HL-60 (cell line): ENCODE data around the gene CD200R1L.

Experiments
- POLR2AphosphoS5 ChIP-seq: IDR thresholded peaks from 2 replicates; pipeline ENCODE4 v1.6.1; 2012; ENCODE audit warnings: low read depth
- TF ChIP-seq, protein P1 (sequence below): IDR thresholded peaks from one replicate; pipeline ENCODE4 v1.5.1; 2011; ENCODE audit warnings: low read length, control low read depth, inconsistent platforms; ENCODE audit not compliant: insufficient read depth

DNA sequence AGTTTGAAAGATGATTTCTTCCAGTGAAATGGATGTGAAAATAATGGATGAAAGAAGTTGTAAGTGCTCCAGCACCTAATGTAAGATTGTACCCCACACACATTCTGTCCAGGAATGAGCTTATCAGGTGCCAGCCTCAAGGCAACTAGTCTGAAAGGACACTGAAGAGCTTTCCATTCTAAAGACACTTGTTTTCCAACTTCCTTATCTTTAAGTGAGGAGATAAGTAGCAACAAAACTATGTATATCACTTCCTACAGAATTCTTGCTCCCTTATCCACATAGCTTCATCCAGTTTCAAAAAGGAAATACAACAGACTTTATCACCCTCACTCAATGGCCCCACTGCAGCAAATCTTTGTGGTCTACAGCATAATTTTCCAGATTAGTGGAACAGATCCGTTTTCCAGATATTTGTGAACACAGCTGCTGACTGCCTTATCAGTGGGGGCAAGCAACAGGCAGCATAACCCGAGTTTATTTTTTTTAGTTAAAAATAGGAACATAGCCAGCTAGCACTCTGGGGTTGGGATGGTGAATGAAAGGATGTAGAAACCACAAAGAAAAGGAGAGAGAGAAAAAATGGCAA, 60.6 kb downstream of the CD200R1L start:
- TF ChIP-seq, protein P1, sequence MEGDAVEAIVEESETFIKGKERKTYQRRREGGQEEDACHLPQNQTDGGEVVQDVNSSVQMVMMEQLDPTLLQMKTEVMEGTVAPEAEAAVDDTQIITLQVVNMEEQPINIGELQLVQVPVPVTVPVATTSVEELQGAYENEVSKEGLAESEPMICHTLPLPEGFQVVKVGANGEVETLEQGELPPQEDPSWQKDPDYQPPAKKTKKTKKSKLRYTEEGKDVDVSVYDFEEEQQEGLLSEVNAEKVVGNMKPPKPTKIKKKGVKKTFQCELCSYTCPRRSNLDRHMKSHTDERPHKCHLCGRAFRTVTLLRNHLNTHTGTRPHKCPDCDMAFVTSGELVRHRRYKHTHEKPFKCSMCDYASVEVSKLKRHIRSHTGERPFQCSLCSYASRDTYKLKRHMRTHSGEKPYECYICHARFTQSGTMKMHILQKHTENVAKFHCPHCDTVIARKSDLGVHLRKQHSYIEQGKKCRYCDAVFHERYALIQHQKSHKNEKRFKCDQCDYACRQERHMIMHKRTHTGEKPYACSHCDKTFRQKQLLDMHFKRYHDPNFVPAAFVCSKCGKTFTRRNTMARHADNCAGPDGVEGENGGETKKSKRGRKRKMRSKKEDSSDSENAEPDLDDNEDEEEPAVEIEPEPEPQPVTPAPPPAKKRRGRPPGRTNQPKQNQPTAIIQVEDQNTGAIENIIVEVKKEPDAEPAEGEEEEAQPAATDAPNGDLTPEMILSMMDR: no peak
- no peak for TF ChIP-seq POLR2AphosphoS5
